ENCODE measurements around the gene ASXL2. TPM values are rescaled to one million over a fixed set of nuclear protein-coding genes. Genes with fewer than 3 reads are reported as not detected.

ASXL2 gene
- total and polyA plus RNA-seq, 2 donors from 2014 or later, result 2.6 to 41.0 TPM

GRCh38 chr2:25895610-25896009, 17.3 kb upstream of the ASXL2 start:
- Histone ChIP-seq H3K4me1 (ENCODE audit: control insufficient read depth in 2 of 3, insufficient read depth in 2 of 3, low read depth in 1 of 3, low read length in 3 of 3) (no peaks in the 10 kb centered on the region), H3K4me3 (ENCODE audit: low read length in 3 of 3) (no peak overlapping the region), H3K27ac (ENCODE audit: low read depth in 2 of 2, low read length in 2 of 2) (no peak overlapping the region), H3K36me3 (ENCODE audit: control insufficient read depth in 2 of 3, insufficient read depth in 3 of 3, low read length in 3 of 3) (no peaks in the 10 kb centered on the region), H3K9ac (ENCODE audit: low read length in 3 of 3) (no peak overlapping the region), H3K27me3 (ENCODE audit: control insufficient read depth, insufficient read depth, low read length) (no peaks in the 10 kb centered on the region), H3K9me3 (ENCODE audit: control insufficient read depth in 2 of 3, insufficient read depth in 1 of 3, low read length in 3 of 3) (no peaks in the 10 kb centered on the region)
- DNase-seq (no peak), FAIRE-seq (no peak)
- TF ChIP-seq CTCF (IDR thresholded peaks at IDR 0.05; ENCODE audit: borderline replicate concordance, extremely low read depth, insufficient read depth), result no peak
- intact Hi-C loops (cut with DNase I), result no loop called here

DNA sequence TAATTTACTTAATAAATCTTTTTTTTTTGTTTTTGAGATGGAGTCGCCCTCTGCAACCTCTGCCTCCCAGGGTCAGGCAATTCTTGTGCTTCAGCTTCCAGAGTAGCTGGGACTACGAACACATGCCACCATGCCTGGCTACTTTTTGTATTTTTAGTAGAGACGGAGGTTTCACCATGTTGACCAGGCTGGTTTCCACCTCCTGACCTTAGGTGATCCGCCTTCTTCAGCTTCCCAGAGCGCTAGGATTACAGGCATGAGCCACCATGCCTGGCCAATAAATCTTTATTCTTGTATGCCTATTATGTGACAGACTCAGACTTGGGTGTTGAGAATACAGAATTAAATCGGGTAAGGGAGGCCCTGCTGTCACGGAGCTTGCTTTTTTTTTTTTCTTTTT, 16.7 kb upstream of the ASXL2 start:
- no peak for TF ChIP-seq CTCF (IDR thresholded peaks at IDR 0.05; ENCODE audit: borderline replicate concordance, extremely low read depth, insufficient read depth)
- no peaks in the 10 kb centered on the region for H3K36me3 ChIP-seq (ENCODE audit: control insufficient read depth in 2 of 3, insufficient read depth in 3 of 3, low read length in 3 of 3)
- no peaks in the 10 kb centered on the region for H3K27me3 ChIP-seq (ENCODE audit: control insufficient read depth, insufficient read depth, low read length)
- no peak for FAIRE-seq
- intact Hi-C loops (cut with DNase I), result no loop called here
- H3K4me3 ChIP-seq (ENCODE audit: low read length in 3 of 3), result no peak overlapping the region
- H3K4me1 ChIP-seq (ENCODE audit: control insufficient read depth in 2 of 3, insufficient read depth in 2 of 3, low read depth in 1 of 3, low read length in 3 of 3), result no peaks in the 10 kb centered on the region
- H3K27ac ChIP-seq (ENCODE audit: low read depth in 2 of 2, low read length in 2 of 2), result no peak overlapping the region
- H3K9ac ChIP-seq (ENCODE audit: low read length in 3 of 3), result no peak overlapping the region
- DNase-seq, result peak in 2 of 5 donors; percentile 6 to 19
- no peaks in the 10 kb centered on the region for H3K9me3 ChIP-seq (ENCODE audit: control insufficient read depth in 2 of 3, insufficient read depth in 1 of 3, low read length in 3 of 3)

DNA sequence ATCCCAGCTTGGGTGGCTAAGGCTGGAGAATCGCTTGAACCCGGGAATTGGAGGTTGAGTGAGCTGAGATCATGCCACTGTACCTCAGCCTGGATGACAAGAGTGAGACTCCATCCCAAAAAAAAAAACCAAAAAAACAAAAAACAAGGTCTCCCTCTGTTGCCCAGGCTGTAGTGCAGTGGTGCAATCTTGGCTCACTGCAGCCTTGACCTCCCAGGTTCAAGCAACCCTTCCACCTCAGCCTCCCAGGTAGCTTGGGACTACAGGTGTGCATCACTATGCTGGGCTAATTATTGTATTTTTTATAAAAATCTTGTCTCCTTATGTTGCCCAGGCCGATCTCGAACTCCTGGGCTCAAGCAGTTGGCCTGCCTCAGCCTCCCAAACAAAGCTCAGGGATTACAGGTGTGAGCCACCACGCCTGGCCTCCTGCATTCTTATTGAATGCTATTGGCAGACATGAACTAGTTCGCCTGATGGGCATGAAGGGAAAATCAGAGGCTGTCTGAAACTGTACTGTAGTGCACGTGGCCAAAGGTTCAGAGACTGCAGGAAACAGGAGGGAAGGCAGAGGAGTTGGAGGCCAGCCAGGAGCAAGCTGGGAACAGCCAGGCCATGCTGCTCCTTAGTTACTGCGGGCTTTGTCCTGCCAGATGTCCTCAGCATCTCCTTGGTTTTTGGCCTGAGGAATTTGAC, 16.0 kb upstream of the ASXL2 start:
- no peak for TF ChIP-seq CTCF (IDR thresholded peaks at IDR 0.05; ENCODE audit: borderline replicate concordance, extremely low read depth, insufficient read depth)
- Histone ChIP-seq H3K4me3 (ENCODE audit: low read length in 3 of 3) (no peak overlapping the region), H3K9me3 (ENCODE audit: control insufficient read depth in 2 of 3, insufficient read depth in 1 of 3, low read length in 3 of 3) (no peaks in the 10 kb centered on the region), H3K27ac (ENCODE audit: low read depth in 2 of 2, low read length in 2 of 2) (no peak overlapping the region), H3K4me1 (ENCODE audit: control insufficient read depth in 2 of 3, insufficient read depth in 2 of 3, low read depth in 1 of 3, low read length in 3 of 3) (no peaks in the 10 kb centered on the region), H3K9ac (ENCODE audit: low read length in 3 of 3) (no peak overlapping the region), H3K36me3 (ENCODE audit: control insufficient read depth in 2 of 3, insufficient read depth in 3 of 3, low read length in 3 of 3) (no peaks in the 10 kb centered on the region), H3K27me3 (ENCODE audit: control insufficient read depth, insufficient read depth, low read length) (no peaks in the 10 kb centered on the region)
- FAIRE-seq, result no peak
- intact Hi-C loops (cut with DNase I), result no loop called here
- DNase-seq, result peak in 3 of 5 donors; percentile 8 to 56 (median 19)

GRCh38 chr2:25891672-25892071, 13.4 kb upstream of the ASXL2 start:
- DNase-seq, result no peak
- no peaks in the 10 kb centered on the region for H3K27me3 ChIP-seq (ENCODE audit: control insufficient read depth, insufficient read depth, low read length)
- no peaks in the 10 kb centered on the region for H3K36me3 ChIP-seq (ENCODE audit: control insufficient read depth in 2 of 3, insufficient read depth in 3 of 3, low read length in 3 of 3)
- no peak overlapping the region for H3K9ac ChIP-seq (ENCODE audit: low read length in 3 of 3)
- FAIRE-seq, result no peak
- no peak overlapping the region for H3K4me3 ChIP-seq (ENCODE audit: low read length in 3 of 3)
- no peaks in the 10 kb centered on the region for H3K9me3 ChIP-seq (ENCODE audit: control insufficient read depth in 2 of 3, insufficient read depth in 1 of 3, low read length in 3 of 3)
- H3K4me1 ChIP-seq (ENCODE audit: control insufficient read depth in 2 of 3, insufficient read depth in 2 of 3, low read depth in 1 of 3, low read length in 3 of 3), result no peaks in the 10 kb centered on the region
- no peak for TF ChIP-seq CTCF (IDR thresholded peaks at IDR 0.05; ENCODE audit: borderline replicate concordance, extremely low read depth, insufficient read depth)
- no peak overlapping the region for H3K27ac ChIP-seq (ENCODE audit: low read depth in 2 of 2, low read length in 2 of 2)
- intact Hi-C loops (cut with DNase I), result no loop called here

All from kidney (tissue), 14 donors.